Smooth muscle cell of the brain vasculature (primary cell): Measurements from ENCODE around the gene DCLK2.
"Not testable (repeated sequence)": the region's sequence is repeated elsewhere in the genome, so short reads cannot be mapped to it uniquely, and the experiment has no call there.

Source experiments
- DNase-seq: peaks from one replicate; pipeline ENCODE4 v3.0.0-alpha.2; 2012; ENCODE audit warnings: low read depth, low spot score

The DCLK2 gene

DNA sequence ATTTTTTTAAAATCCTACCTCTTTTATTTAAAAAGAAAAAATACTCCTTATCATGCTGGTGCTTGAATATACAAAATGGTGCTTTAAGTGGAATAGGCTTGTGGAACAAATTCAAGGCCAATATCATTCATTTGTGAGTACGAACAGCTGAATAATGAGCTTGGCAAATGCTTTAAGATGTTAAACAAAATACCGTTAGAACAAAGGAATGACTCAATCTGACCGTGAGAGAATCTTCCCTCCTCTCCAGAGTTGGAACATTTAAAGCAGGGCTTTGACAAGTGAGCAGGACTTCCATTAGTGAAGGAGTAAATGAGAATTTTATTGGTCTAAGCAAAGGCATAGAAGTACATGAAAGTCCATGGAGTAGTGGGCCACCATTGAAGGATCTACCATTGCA is 74.5 kb downstream of the DCLK2 start:
- no peak for DNase-seq

DNA sequence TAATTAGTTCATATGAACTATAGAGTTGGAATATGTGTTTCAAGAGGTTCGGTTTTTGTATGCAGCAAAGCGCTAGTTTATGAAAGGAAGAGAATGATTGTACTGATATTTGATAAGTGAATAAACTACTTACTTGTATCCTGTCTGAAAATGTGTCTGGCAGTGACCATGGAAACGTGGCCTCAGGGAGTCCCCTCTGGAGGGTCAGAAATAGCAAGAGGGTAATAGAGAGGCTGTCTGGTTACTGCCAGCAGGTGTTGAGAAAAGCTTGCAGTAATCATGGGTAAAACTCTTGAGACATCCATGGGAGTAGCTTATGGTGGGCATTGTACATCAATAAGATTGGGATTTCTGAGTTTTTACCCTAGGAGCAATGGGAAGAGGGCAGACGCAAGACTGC is 77.1 kb downstream of the DCLK2 start:
- DNase-seq: no peak

DNA sequence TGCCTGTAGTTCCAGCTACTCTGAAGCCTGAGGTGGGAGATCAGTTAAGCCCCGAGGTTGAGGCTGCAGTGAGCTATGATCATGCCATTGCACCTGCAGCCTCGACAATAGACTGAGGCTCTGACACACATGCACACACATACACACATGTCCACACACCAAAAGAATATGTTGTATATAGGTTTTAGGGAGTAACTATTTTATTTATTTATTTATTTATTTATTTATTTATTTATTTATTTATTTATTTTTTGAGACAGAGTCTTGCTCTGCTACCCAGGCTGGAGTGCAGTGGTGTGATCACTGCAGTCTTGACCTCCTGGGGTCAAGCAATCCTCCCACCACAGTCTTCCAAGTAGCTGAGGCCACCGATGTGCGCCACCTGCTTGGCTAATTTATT is 78.3 kb downstream of the DCLK2 start:
- DNase-seq: no peak

DNA sequence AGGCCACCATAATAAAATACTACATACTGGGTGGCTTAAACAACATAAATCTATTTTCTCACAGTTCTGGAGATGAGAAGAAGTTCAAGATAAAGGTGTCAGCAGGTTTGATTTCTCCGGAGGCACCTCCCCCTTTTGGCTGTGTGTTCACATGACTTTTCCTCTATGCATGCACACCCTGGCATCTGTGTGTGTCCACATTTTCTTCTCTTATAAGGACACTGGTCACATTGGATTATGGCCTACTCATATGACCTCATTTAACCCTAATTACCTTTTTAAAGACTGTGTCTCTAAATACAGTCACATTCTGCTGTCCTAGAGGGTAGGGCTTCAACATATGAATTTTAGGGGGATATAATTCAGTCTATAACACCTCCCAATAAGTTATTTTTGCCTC is 79.8 kb downstream of the DCLK2 start:
- no peak for DNase-seq

DNA sequence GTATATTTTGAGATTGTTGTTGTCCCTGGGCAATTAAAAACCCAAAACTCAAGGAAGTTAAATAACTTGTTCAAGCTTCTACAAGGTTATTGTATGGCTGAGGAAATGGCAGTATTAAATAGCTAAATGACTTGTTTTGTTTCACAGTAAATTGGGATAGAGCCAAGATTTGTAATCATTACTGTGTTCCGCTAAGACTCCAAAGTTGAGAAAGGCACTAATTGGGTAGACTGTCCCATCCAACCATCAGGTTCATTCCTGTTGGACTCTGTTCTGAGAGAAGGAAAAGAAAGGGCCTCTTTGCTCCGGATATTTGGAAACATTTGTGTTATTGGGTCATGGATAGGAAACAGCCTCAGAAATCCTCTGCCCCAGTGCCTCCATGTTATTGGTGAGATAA is 82.2 kb downstream of the DCLK2 start:
- no peak for DNase-seq

DNA sequence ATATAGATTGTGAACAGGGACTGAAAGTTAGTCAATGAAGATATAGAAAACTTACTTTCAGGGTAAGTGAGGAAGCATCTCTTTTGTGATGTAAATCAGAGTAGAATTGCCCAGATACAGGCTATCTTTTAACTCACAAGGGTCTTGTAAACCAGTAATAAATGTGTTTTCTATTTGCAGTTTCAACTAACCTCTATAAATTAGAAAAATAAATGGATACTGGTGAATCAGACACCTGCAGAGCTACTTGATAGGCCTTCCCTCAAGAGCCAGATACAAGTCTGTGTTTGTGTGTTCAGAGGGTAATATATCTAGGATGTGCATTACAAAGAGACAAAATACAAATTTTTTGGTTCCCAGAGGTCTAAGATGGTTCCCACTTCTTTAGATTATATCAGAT is 82.9 kb downstream of the DCLK2 start:
- DNase-seq: no peak

DNA sequence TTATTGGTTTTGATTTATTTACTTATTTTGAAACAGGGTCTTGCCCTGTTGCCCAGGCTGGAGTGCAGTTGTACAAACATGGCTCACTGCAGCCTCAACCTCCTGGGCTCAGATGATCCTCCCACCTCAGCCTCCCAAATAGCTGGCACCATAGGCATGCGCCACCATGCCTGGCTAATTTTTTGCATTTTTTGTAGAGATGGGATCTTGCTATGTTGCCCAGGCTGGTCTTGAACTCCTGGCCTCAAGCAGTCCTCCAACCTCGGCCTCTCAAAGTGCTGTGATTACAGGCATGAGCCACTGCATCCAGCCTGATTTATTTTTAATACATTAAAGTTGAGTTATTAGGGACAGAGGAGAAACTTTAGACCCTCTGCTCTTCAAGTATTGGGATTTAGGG is 83.8 kb downstream of the DCLK2 start:
- DNase-seq: not testable (repeated sequence)

DNA sequence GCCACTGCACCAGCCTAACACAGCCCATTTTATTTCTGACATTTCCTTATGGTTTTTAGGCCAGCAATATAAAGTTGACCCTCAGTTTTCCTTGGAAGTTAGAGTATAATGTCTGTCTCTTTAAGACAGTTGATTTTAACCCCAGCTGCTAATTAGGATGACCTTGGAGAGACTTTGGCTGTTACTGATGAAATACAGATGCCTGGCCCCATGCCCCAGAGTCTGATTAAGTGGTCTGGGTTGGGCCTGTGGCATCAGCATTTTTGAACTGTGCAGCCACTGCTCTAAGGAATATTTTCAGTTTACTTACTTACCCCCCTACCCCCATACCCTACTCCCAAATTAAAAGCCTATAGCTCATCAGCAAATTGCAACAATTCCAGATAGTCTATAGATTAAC is 85.8 kb downstream of the DCLK2 start:
- DNase-seq: no peak

DNA sequence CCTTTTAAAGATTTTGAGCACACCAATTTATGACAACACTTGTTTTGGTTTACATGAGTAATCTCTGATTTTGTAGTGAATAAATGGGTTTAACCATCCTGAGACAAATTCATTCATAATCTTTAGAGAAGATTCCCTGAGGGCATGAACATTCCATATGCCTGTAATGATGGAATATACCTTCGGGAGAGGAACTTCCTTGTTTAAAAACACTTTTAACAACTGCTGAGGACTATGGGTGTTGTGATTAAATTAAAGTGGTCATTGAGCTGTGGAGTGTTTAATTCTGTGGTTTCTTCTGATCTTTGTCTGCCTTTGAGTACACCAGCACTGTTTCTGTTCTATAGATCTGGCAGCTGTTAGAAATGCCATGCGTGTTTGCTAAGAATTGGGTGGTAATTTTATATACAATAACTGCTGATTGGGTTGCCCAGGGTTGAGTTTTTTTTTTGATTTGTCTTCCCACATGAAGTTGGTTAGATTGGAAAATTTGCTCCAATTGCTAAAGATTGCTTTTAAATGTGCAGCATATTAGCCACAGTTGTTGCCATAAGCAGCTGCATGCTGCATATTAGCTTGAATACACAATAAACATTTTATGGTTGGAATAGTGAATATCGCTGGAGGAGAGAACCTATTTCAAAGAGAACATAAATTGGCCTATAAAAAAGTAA is 86.8 kb downstream of the DCLK2 start:
- DNase-seq: no peak

DNA sequence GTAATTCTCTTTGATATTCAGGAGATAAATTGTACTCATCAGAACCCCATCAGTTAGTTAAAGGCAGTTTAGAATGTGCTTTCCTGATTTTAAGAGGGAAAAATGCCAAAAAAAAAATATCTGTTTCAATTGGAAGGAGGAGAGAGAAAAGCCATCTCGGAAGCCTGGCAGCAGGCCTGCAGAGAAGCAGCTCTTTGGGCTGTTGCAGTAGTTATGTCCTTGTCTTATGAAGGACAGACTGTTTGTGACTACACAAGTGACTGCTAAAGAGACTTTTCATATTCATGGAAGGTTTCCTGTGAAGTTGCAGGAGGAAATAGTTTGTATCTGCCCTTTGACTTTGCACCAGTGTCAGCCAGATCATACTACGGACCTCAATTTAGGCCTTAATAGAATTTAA is 88.8 kb downstream of the DCLK2 start:
- DNase-seq: no peak

DNA sequence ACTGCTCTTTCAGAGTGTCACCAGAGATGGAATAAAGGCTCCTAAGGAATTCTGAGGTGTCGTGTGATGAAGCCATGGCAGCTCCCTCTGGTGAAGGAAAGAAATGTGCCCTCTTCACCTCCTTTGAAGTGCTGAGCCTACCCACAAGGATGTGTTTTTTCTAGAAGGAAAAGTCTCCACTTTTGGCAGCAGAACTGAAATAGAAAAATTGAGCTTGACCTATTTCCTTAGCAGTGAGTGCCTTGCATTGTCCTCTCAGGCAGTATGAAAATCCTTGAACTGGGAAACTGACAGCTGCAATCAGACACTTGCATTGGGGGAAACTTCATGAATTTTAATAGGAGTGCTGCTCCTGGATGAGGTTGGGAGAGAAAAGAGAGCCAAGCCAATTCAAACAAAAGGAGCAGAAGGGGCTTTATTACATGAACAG is 95.2 kb downstream of the DCLK2 start:
- no peak for DNase-seq

DNA sequence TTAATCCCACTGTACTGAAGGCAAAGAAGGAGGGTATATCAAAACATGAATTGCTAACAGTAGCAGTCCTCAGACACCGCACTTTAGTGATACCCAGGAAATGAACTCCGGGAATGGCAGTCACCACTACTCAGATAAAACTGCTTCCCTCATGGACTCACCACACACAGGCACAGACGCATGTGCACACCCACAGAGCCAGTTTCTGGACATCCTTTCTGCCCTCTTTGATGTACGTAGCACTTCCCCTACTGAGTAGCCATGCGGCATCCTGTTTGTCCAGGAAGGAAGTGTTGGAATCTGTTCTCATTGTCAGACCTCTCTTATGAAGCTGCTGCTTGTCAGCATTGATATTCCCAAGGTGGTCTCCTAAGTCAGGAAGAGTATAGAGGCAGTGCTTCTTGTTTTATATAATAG is 95.7 kb downstream of the DCLK2 start:
- no peak for DNase-seq

DNA sequence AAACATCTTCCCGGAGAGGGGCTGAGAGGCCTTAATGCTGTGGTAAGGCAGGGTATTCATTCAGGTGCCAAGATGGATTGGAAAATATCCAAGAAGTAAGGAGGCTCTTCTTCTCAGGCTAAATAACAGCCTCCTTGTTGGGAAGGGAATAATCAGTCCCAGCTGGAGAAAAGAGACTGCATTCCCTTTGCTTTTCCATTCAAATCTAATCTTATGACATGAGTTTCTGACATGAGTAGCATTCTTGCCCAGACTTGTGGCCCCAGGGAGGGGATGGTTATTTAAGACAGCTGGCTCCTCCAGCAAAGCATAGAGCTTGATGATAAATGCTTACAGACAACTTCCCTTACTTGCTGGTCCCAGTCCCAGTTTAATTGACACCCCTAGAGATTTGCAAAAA is 98.3 kb downstream of the DCLK2 start:
- DNase-seq: no peak

DNA sequence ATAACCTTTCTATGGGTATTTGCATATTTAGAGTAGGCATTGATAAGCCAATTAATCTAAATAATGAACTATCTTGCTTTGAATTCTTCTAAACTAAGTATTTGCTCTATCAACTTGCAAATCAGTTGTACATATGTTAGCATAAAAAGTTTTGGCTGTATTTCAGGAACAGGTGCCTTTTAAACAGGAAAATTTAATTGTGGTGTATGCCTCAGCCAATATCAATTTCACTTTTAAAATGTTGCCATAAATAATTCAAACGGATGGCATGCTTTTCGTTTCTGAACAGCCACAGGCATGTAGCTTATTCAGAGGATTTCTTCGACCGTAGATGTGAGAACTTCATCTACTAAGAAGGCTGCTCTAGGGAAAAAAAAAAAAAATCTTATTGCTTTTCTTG is 99.9 kb downstream of the DCLK2 start:
- DNase-seq: no peak

DNA sequence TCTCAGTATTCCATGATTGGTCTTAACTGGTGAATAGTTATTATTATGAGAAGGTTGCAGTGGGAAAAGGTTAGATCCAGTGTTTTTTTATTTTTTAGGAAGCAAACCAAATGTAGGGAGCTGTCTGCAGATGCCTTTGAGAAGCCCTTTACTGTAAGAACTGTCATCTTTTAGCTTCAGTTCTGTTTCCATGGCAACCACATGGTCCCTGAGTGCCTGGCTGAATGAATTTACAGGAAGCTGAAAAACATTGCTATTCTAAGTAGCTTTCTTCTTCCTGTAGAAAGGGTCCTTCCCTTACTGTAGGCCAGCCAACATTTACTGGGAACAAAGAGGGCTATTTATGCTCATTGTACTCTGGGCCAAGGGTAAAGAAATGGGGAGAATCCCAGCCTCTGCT is 103.3 kb downstream of the DCLK2 start:
- DNase-seq: no peak

DNA sequence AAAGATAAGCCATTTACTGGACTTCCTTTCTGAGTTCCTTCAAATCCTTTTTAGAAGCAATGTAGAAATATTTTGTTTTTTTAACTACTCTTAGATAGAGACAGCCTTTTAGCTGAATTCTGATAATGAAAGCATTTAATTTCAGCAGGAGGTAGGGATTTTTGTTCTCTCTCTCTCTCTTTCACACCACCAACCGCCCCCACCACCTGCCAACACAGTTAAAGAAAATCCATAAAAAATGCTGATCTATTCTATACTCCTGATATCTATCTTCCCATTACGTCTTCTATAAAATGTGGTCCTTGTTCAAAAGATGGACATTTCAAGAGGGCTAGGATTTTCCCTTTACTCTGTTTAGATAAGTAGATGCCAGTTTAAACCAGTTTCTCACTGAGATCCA is 104.5 kb downstream of the DCLK2 start:
- DNase-seq: no peak

DNA sequence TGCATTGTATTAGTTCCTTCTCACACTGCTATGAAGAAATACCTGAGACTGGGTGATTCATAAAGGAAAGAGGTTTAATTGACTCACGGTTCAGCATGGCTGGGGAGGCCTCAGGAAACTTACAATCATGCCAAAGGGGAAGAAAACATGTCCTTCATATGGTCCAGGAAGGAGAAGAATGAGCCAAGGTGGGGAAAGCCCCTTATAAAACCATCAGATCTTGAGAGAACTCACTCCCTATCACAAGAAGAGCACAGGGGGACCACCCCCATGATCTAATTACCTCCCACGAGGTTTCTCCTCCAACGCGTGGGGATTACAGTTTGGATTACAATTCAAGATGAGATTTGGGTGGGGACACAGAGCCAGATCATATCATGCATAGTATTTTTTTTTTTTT is 106.8 kb downstream of the DCLK2 start:
- DNase-seq: not testable (repeated sequence)

DNA sequence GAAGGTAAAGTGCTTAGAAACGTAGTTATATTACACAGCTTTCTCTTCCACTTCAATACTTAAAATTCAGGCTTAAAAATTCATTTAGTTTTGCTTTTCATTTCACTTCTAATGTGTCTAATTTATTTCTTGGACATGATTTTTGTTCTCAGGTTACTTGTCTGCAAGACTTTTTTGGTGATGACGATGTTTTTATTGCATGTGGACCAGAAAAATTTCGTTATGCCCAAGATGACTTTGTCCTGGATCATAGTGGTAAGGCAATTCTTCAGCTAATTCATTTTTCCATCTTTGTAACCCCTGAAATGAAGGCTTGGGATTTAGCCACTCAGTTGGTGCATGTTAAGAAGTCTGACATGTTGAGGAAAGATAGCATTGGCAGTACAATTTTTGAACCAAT is 114.7 kb downstream of the DCLK2 start:
- DNase-seq: no peak

DNA sequence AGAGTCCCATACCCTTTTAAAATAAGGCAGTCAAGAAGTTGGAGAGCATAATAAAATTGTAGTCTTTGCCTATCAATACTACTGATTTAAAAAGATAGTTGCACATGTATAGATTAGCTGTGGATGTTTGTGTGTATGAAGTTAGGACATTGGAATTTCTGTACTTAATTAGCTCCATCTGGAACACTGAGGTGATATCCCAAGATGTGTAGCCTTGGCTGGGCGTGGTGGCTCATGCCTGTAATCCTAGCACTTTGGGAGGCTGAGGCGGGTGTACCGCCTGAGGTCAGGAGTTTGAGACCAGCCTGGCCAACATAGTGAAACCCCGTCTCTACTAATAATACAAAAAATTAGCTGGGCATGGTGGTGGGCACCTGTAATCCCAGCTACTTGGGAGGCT is 119.0 kb downstream of the DCLK2 start:
- DNase-seq: not testable (repeated sequence)

DNA sequence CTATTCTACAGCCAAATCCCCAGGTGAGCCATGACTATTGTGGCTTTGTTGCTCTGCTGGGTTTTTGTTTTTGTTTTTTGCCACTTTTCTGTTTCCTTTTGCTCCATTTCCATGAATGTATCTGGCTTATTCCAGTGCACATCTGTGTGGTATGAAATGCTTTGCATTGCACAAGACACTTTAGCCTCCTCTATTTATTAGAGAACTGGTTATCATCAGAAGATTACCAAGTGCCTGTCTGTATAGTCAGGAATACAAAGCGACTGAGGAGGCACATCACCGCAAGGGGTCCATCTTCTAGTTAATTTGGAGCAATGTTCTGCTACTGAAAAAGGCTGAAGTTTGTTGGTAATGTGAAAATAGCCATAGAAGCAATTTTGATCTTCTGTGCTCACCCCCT is 120.8 kb downstream of the DCLK2 start:
- no peak for DNase-seq

DNA sequence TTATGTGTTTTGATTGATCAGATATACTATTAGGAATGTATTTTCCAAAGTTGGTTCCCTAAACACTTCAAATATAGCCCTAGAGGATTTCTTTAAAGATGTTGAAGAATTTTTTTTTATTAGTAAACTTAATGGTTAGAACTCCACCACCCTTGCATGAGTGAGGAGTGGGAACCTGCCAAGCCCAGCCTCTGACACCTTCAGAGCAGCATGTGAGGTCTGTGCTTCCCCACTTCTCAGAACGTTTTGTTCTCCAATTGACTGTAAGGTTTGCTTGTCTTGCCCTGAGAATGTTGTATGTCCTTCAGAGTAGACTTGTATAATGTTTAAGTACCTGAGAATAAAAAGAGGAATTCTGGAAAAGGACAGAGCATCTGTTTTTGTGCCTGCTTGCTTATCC is 126.8 kb downstream of the DCLK2 start:
- DNase-seq: no peak

DNA sequence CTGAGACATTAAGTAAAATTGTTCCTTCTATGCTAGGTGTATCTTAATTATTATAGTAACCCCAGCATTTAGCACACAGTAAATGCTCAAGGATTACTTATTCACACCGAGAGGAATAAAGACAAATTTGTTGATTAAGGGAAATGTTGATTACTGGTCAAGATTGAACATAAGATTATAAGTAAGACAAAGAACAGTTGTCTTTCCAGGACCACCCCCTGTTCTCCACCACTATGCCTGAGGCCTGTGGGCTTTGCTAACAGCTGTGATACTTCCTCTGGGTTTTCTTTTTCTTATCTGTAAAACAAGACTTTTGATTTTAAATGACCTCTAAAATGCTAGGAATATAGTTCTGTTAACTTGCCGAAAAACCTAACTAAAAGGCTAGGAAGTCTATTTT is 128.0 kb downstream of the DCLK2 start:
- DNase-seq: no peak

DNA sequence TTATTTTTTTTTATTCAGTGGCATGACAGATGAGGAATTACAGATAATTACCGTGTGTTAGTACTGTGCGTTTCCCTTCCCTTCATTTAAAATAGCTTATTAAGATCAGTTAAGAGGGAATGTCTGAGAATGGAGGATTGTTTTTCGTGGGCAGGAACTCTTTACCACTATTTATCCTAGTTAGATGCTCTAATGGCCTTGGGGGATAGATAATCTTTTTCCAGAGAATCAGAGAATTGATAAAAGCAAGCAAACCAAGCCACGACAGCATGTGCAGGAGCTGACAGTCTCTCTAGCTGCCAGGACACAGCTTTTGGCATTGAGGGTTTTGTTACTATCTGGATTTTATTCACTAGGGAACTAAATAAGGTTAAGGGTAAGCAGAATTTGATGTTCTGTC is 128.7 kb downstream of the DCLK2 start:
- DNase-seq: no peak

DNA sequence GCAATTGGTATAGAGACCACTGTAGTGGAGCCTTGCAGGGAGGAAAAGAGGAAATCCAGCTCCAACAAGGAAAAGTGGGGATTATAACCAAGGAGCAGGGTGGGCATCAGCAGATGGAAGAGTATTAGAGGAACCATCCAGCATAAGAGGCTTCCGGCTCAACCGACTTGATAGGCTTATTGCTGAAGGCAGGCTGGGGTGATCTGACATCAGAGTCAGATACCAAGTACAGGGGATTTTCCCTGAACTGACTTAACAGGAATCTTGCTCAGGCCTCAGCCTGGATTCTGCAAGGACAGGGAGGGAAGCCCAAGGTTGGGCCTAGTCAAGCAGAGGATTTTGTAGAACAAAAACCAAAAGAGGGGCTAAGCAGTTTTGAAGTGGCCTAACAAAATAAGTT is 129.6 kb downstream of the DCLK2 start:
- DNase-seq: no peak
